Esophagus muscularis mucosa (tissue), 4 donors: ENCODE results near the gene RYR1.

Experiments
- CTCF ChIP-seq, 3 experiments: fragments of 200-600 bp in 2 of 3; fragments of 450-650 bp in 1 of 3; sonication (generic) in 2 of 3; IDR thresholded peaks; one replicate each; pipeline ENCODE4 v1.5.1; 2017 to 2019; ENCODE audit warnings: antibody characterized with exemption in 3 of 3, mild to moderate bottlenecking in 2 of 3, moderate library complexity in 1 of 3
- EP300 ChIP-seq: sonication (generic); formaldehyde crosslinking; IDR thresholded peaks from one replicate; pipeline ENCODE4 v1.6.1; 2017; ENCODE audit warnings: antibody characterized with exemption
- POLR2AphosphoS5 ChIP-seq, 2 donors: sonication (generic); formaldehyde crosslinking; IDR thresholded peaks; one replicate each; pipeline ENCODE4 v1.6.1; 2017; ENCODE audit warnings: antibody characterized with exemption in 2 of 2

- TF ChIP-seq CTCF (IDR thresholded peaks at IDR 0.05) (no peak), EP300 (no peak), POLR2AphosphoS5 (IDR thresholded peaks at IDR 0.05) (no peak)
Measured at GRCh38 chr19:38424272-38424671, 9.2 kb upstream of the RYR1 start.
